Measurements from ENCODE around the gene RAPGEF1. TPM values are rescaled to one million over a fixed set of nuclear protein-coding genes. Genes with fewer than 3 reads are reported as not detected.
"Not testable (repeated sequence)": the region's sequence is repeated elsewhere in the genome, so short reads cannot be mapped to it uniquely, and the experiment has no call there.

The RAPGEF1 gene
- total RNA-seq, 1 donor from 2014 or later = 119 TPM

GRCh38 chr9:131552030-131552429 lies 187.8 kb downstream of the RAPGEF1 start:
- ATAC-seq (ENCODE audit: poor library complexity) = no peak
- intact Hi-C loops (cut with DNase I) = no loop called here
- no peak for DNase-seq

- DNase-seq; intact Hi-C loops (cut with DNase I); ATAC-seq (ENCODE audit: poor library complexity): not testable (repeated sequence)
These were observed 189.4 kb downstream of the RAPGEF1 start for GRCh38 chr9:131550465-131550864.

GRCh38 chr9:131549186-131549585 lies 190.7 kb downstream of the RAPGEF1 start:
- intact Hi-C loops (cut with DNase I); DNase-seq; ATAC-seq (ENCODE audit: poor library complexity): not testable (repeated sequence)

GRCh38 chr9:131546336-131547084 lies 193.4 kb downstream of the RAPGEF1 start:
- intact Hi-C loops (cut with DNase I) = no loop called here
- no peak for ATAC-seq (ENCODE audit: poor library complexity)
- DNase-seq = no peak

- intact Hi-C loops (cut with DNase I) = no loop called here
- DNase-seq = no peak
- peak; percentile 25 for ATAC-seq (ENCODE audit: poor library complexity)
These were observed 194.0 kb downstream of the RAPGEF1 start for GRCh38 chr9:131545786-131546335.

- ATAC-seq (ENCODE audit: poor library complexity) (peak; percentile 49), DNase-seq (no peak)
- intact Hi-C loops (cut with DNase I) = no loop called here
These were observed 194.7 kb downstream of the RAPGEF1 start, which contains the start of gene PRRT1B for GRCh38 chr9:131545003-131545785. Gene PRRT1B (plus strand): TSS chr9:131545523. CDS start chr9:131545616, 93 bp downstream.

GRCh38 chr9:131543141-131543540 lies 196.7 kb downstream of the RAPGEF1 start:
- intact Hi-C loops (cut with DNase I) = no loop called here
- DNase-seq (no peak), ATAC-seq (ENCODE audit: poor library complexity) (no peak)

- DNase-seq (no peak), ATAC-seq (ENCODE audit: poor library complexity) (no peak)
- intact Hi-C loops (cut with DNase I) = no loop called here
These were observed 200.5 kb downstream of the RAPGEF1 start for GRCh38 chr9:131539223-131539923.

GRCh38 chr9:131537946-131538345 lies 201.9 kb downstream of the RAPGEF1 start:
- intact Hi-C loops (cut with DNase I) = no loop called here
- DNase-seq = no peak
- no peak for ATAC-seq (ENCODE audit: poor library complexity)

- ATAC-seq (ENCODE audit: poor library complexity) = no peak
- DNase-seq = no peak
- intact Hi-C loops (cut with DNase I) = no loop called here
These were observed 205.1 kb downstream of the RAPGEF1 start for GRCh38 chr9:131534721-131535237.

GRCh38 chr9:131530920-131531832 lies 208.7 kb downstream of the RAPGEF1 start, which contains the start of gene UCK1:
Gene UCK1 (minus strand): TSS chr9:131531263. CDS start chr9:131531174, 89 bp downstream.
- DNase-seq = peak; percentile 88
- peak; percentile 98 for ATAC-seq (ENCODE audit: poor library complexity)
- intact Hi-C loops (cut with DNase I) = no loop called here

- DNase-seq (peak; percentile 62), ATAC-seq (ENCODE audit: poor library complexity) (peak; percentile 25)
- intact Hi-C loops (cut with DNase I) = no loop called here
These were observed 209.3 kb downstream of the RAPGEF1 start for GRCh38 chr9:131530546-131530919.

GRCh38 chr9:131529597-131530545 lies 210.0 kb downstream of the RAPGEF1 start:
- intact Hi-C loops (cut with DNase I) = no loop called here
- ATAC-seq (ENCODE audit: poor library complexity) (no peak), DNase-seq (no peak)

- intact Hi-C loops (cut with DNase I) = no loop called here
- ATAC-seq (ENCODE audit: poor library complexity) (no peak), DNase-seq (no peak)
These were observed 210.9 kb downstream of the RAPGEF1 start for GRCh38 chr9:131528886-131529505.

GRCh38 chr9:131528186-131528585 lies 211.7 kb downstream of the RAPGEF1 start:
- DNase-seq (no peak), ATAC-seq (ENCODE audit: poor library complexity) (no peak)
- intact Hi-C loops (cut with DNase I) = no loop called here
